ENCODE data around the gene BCAR1.

Gene BCAR1

GRCh38 chr16:75266738-75267630 lies 15.6 kb upstream of the BCAR1 start:
- no peak overlapping the region for H3K4me3 ChIP-seq (ENCODE audit: low read length, poor library complexity, severe bottlenecking)
- no peaks in the 10 kb centered on the region for H3K27me3 ChIP-seq (ENCODE audit: insufficient read depth, low read length, poor library complexity, severe bottlenecking)
- H3K9me2 ChIP-seq (replicated peaks; ENCODE audit: low read depth, low read length) = no peaks in the 10 kb centered on the region
- H2AFZ ChIP-seq (ENCODE audit: low read length) = no peak overlapping the region
- no peaks in the 10 kb centered on the region for H3F3A ChIP-seq (ENCODE audit: low read depth)
- H3K36me3 ChIP-seq (ENCODE audit: insufficient read depth, low read length) = no peaks in the 10 kb centered on the region
- H3K9me3 ChIP-seq (ENCODE audit: insufficient read depth, low read depth, low read length) = no peaks in the 10 kb centered on the region
- H3K79me2 ChIP-seq (ENCODE audit: insufficient read depth, low read length) = no peaks in the 10 kb centered on the region
- no peak overlapping the region for H3K9ac ChIP-seq (ENCODE audit: low read depth, low read length, poor library complexity, severe bottlenecking)
- no peaks in the 10 kb centered on the region for H4K20me1 ChIP-seq (ENCODE audit: insufficient read depth, low read length, poor library complexity, severe bottlenecking)
- TF ChIP-seq CTCF (conservative IDR thresholded peaks at IDR 0.05; ENCODE audit: low read length) = no peak
- TF ChIP-seq EZH2phosphoT487 (IDR thresholded peaks at IDR 0.05; ENCODE audit: borderline replicate concordance) = no peak
- H3K4me1 ChIP-seq (ENCODE audit: insufficient read depth, low read length, poor library complexity, severe bottlenecking) = no peaks in the 10 kb centered on the region
- no peak overlapping the region for H3K4me2 ChIP-seq (ENCODE audit: low read depth, low read length, poor library complexity, severe bottlenecking)

GRCh38 chr16:75265911-75266701 lies 14.7 kb upstream of the BCAR1 start:
- Histone ChIP-seq H3K9ac (ENCODE audit: low read depth, low read length, poor library complexity, severe bottlenecking) (no peak overlapping the region), H3K36me3 (ENCODE audit: insufficient read depth, low read length) (no peaks in the 10 kb centered on the region), H3K9me3 (ENCODE audit: insufficient read depth, low read depth, low read length) (no peaks in the 10 kb centered on the region), H3K27me3 (ENCODE audit: insufficient read depth, low read length, poor library complexity, severe bottlenecking) (no peaks in the 10 kb centered on the region), H2AFZ (ENCODE audit: low read length) (no peak overlapping the region), H3K4me3 (ENCODE audit: low read length, poor library complexity, severe bottlenecking) (no peak overlapping the region), H3K4me2 (ENCODE audit: low read depth, low read length, poor library complexity, severe bottlenecking) (no peak overlapping the region), H3K79me2 (ENCODE audit: insufficient read depth, low read length) (no peaks in the 10 kb centered on the region), H3K9me2 (replicated peaks; ENCODE audit: low read depth, low read length) (no peaks in the 10 kb centered on the region), H3K4me1 (ENCODE audit: insufficient read depth, low read length, poor library complexity, severe bottlenecking) (no peaks in the 10 kb centered on the region), H3F3A (ENCODE audit: low read depth) (no peaks in the 10 kb centered on the region), H4K20me1 (ENCODE audit: insufficient read depth, low read length, poor library complexity, severe bottlenecking) (no peaks in the 10 kb centered on the region)
- TF ChIP-seq EZH2phosphoT487 (IDR thresholded peaks at IDR 0.05; ENCODE audit: borderline replicate concordance) = no peak
- no peak for TF ChIP-seq CTCF (conservative IDR thresholded peaks at IDR 0.05; ENCODE audit: low read length)

- no peak overlapping the region for H3K4me3 ChIP-seq (ENCODE audit: low read length, poor library complexity, severe bottlenecking)
- no peaks in the 10 kb centered on the region for H3K4me1 ChIP-seq (ENCODE audit: insufficient read depth, low read length, poor library complexity, severe bottlenecking)
- H2AFZ ChIP-seq (ENCODE audit: low read length) = no peak overlapping the region
- H3K9me2 ChIP-seq (replicated peaks; ENCODE audit: low read depth, low read length) = no peaks in the 10 kb centered on the region
- no peak overlapping the region for H3K9ac ChIP-seq (ENCODE audit: low read depth, low read length, poor library complexity, severe bottlenecking)
- H3K27me3 ChIP-seq (ENCODE audit: insufficient read depth, low read length, poor library complexity, severe bottlenecking) = no peaks in the 10 kb centered on the region
- H3K4me2 ChIP-seq (ENCODE audit: low read depth, low read length, poor library complexity, severe bottlenecking) = no peak overlapping the region
- no peaks in the 10 kb centered on the region for H3F3A ChIP-seq (ENCODE audit: low read depth)
- no peaks in the 10 kb centered on the region for H4K20me1 ChIP-seq (ENCODE audit: insufficient read depth, low read length, poor library complexity, severe bottlenecking)
- no peaks in the 10 kb centered on the region for H3K9me3 ChIP-seq (ENCODE audit: insufficient read depth, low read depth, low read length)
- TF ChIP-seq CTCF (conservative IDR thresholded peaks at IDR 0.05; ENCODE audit: low read length) (no peak), EZH2phosphoT487 (IDR thresholded peaks at IDR 0.05; ENCODE audit: borderline replicate concordance) (no peak)
- H3K79me2 ChIP-seq (ENCODE audit: insufficient read depth, low read length) = no peaks in the 10 kb centered on the region
- no peaks in the 10 kb centered on the region for H3K36me3 ChIP-seq (ENCODE audit: insufficient read depth, low read length)
Measured at GRCh38 chr16:75264999-75265910, 13.8 kb upstream of the BCAR1 start.
